Thyroid gland (tissue), 4 donors: ENCODE measurements around the gene PLIN3.

Experiments used
- CTCF ChIP-seq, 6 experiments: fragments of 200-600 bp in 3 of 6; fragments of 450-650 bp in 3 of 6; sonication (generic) in 3 of 6; IDR thresholded peaks; one replicate each; pipeline ENCODE4 v1.5.1; 2016 to 2019; ENCODE audit warnings: antibody characterized with exemption in 6 of 6, mild to moderate bottlenecking in 2 of 6, inconsistent platforms in 1 of 6, moderate library complexity in 1 of 6
- POLR2A ChIP-seq, 2 donors: fragments of 450-650 bp; IDR thresholded peaks; one replicate each; pipeline ENCODE4 v1.6.1; 2017; ENCODE audit warnings: antibody characterized with exemption in 2 of 2, mild to moderate bottlenecking in 2 of 2, moderate library complexity in 1 of 2

GRCh38 chr19:4870025-4870700, 2.7 kb upstream of the PLIN3 start:
- TF ChIP-seq POLR2A (IDR thresholded peaks at IDR 0.05), result no peak
- TF ChIP-seq CTCF (IDR thresholded peaks at IDR 0.05), result no peak
